GM19099 (cell line): Measurements from ENCODE around the gene LITAF.

Source experiments
- POLR2A ChIP-seq: IDR thresholded peaks from 3 replicates; pipeline ENCODE4 v1.6.1; 2011; ENCODE audit warnings: low read depth; ENCODE audit not compliant: insufficient read length; ENCODE audit errors: extremely low read depth

Gene LITAF

DNA sequence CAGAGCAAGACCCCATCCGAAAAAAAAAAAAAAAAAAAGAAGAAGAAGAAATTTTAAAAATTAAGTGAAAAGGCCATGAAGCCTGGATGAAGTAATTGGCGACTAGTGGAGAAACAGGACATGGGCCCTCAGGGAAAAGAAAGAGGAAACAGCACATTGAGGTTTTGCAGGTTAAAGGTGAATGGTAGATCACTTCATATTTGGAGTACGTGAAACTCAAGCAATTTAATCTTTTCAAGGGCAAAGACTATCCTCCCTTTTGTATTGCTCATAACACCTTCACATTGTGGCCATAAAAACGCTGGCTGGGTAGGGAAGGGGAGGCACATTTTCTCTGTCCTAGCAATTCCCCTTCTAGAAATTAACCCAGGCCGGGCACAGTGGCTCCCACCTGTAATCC lies 53.1 kb downstream of the LITAF start:
- no peak for TF ChIP-seq POLR2A

DNA sequence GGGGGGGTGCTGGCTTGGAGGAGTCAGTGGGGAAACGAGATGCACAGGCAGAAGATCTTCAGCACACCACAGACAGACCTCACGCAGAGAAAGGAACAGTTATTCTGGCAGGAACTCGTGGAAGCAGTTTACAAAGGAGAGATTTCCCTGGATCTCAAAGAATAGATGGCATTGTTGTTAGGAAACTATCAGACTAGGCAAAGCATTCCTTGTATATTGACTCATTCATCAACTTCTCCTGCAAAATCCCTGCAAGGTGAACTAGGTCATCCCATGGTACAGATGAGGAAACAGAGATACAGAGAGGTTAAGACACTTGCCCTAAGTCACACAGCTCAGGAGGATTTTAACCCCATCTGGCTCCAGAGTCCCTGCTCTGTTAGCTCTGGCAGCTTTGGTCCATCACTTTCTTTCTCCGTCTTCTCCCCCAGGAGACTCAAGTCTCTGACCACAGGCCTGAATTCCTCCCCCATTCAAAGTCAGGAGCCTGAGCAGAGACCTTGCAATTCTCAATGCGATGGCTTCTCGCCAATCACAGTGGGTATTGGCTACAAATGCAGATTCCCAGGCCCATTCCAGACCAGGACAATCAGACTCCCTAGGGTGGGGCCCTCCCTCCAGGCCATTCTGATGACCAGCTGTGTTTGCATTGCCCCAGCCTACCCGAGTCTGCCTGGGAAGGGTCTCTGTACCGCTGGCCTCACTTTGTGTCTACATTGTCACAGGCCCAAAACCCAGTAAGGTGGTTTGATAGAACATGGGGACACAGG lies 56.4 kb downstream of the LITAF start:
- no peak for TF ChIP-seq POLR2A

DNA sequence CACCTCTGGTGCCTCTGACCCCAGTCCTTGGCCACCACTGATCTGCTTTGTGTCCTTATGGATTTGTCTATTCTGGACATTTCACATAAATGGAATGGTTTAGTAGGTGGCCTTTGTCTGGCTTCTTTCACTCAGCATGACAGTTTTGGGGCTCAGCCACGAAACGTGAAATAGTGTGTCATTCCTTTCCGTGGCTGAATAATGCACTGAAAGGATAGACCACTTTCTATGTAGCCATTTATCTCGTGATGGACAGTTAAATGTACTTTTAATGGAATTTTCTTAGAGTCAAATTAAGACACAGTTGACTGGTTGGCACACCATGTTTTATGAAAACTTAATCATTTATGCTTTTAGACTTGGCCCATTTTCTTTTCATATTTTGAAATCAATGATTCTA lies 57.4 kb downstream of the LITAF start:
- TF ChIP-seq POLR2A = no peak

DNA sequence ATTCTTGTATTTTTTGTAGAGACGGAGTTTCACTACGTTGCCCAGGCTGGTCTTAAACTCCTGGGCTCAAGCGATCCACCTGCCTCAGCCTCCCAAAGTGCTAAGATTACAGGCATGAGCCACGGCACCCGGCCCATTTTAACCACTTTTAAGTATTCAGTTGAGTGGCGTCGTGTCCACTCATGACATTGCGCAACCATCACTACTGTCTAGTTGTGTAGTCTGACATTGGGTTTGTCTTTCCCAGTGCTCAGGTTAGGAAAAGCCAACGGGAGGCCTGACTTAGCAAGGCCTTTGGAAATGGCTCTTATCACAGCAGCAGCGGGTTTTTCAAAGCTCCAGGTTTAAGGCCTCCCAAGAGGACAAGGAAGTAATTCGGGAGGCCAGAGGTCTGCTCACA lies 58.7 kb downstream of the LITAF start:
- no peak for TF ChIP-seq POLR2A

GRCh38 chr16:11526655-11527350 lies 59.9 kb downstream of the LITAF start:
- TF ChIP-seq POLR2A = no peak

GRCh38 chr16:11524098-11524760 lies 62.5 kb downstream of the LITAF start:
- TF ChIP-seq POLR2A = no peak

DNA sequence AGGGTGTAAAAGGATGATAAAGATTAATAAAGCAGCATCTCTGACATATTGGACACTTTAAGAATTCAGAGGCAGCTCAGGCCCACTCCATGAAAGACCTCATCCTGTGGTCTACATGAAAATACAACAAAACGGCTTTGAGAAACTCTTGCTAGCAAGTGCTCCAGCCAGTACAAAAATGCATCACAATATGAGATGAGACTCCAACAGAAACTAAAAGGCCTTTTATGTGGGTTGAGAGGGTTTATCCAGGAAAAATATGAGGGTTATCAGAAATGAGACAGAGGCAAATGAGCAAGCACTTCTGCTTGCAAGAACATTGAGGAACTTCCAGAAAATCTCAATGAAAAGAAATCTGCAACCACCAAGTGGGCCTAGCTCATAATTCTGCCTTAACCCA lies 65.7 kb downstream of the LITAF start:
- no peak for TF ChIP-seq POLR2A

- no peak for TF ChIP-seq POLR2A
These were observed 66.3 kb downstream of the LITAF start for GRCh38 chr16:11520442-11520841.

DNA sequence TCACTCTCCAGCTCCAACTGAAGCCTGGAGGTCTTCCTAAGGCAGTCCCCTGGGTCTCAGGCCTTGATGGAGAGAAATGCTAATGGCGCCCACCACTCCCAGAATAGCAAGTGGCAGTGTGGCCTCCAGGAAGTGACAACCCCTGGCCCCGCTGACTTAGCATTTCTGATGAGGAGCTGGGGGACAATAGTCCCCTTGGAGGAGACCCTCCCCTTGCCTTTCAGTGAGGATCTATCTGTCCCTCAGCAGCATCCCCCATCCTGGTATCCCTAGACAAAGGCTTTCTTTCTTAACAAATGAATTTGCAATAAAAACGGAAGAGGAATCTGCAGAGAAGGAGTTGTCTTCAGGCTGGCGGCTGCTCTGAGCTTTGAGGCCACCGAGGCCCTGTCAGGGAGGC lies 68.8 kb downstream of the LITAF start:
- TF ChIP-seq POLR2A = no peak

- TF ChIP-seq POLR2A = no peak
These were observed 70.9 kb downstream of the LITAF start for GRCh38 chr16:11515540-11516430.

GRCh38 chr16:11514283-11514682 lies 72.4 kb downstream of the LITAF start:
- no peak for TF ChIP-seq POLR2A

DNA sequence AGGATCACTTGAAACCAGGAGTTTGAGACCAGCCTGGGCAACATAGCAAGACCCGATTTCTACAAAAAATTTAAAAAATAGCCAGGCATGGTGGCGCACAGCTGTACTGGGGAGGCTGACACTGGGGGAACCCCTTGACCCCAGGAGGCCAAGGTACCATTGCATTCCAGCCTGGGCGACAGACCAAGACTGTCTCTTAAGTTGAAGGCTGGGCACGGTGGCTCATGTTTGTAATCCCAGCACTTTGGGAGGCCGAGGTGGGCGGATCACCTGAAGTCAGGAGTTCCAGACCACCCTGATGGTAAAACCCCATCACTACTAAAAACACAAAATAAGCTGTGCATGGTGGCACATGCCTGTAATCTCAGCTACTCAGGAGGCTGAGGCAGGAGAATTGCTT lies 74.9 kb downstream of the LITAF start:
- no peak for TF ChIP-seq POLR2A

DNA sequence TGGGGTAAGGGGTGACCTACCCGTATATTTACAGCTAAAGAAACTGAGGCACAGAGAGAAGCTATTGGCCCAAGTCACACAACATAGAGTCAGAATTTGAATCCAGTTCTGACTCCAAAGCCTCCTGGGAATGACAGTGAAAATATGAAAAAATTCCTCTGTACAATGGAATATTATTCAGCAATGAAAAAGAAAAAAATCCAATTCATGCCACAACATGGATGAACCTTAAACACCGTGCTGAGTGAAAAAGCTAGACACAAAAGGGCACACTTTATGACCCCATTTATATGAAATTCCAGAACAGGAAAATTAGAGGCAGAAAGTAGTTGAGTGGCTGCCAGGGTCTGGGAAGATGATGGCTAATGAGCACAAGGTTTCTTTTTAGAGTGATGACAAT lies 75.4 kb downstream of the LITAF start:
- TF ChIP-seq POLR2A = no peak

- TF ChIP-seq POLR2A = no peak
These were observed 76.3 kb downstream of the LITAF start for GRCh38 chr16:11510178-11510973.

DNA sequence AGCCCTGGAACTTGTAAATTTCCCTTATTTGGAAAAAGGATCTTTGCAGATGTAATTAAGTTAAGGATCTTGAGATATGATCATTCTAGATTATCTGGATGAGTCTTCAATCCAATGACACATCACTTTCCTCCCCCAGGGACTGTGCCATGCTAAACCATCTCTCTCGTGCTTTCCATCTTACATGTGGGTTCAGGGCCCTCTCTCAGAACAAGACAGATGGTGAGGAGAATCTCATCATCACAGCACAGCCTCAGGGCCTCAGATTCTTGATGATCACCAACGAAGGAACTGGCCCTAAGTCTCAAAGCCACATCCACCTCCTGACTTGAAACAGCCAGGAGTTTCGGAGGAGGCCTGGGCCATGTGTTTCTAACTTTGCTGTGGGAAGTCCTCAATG lies 78.7 kb downstream of the LITAF start:
- TF ChIP-seq POLR2A = no peak

DNA sequence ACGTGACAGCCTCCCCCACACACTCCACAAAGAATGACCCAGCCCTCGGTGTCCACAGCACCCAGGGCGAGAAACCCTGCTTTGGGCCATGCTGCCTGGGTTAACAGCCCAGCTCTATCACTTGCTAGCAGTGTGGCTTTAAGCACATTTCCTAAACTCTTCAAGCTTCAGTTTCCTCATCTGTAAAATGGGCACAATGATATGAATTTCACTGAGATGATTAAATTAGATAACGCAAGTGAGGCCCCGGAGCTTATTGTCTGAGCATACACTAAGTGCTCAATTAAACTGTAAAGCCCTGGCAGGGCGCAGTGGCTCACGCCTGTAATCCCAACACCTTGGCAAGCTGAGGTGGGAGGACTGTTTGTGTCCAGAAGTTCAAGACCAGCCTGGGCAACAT lies 79.4 kb downstream of the LITAF start:
- TF ChIP-seq POLR2A = no peak
